Smooth muscle cell of the brain vasculature (primary cell): Measurements from ENCODE around the gene ANKRD16.
"Not testable (repeated sequence)": the region's sequence is repeated elsewhere in the genome, so short reads cannot be mapped to it uniquely, and the experiment has no call there.

Experiments used
- DNase-seq: peaks from one replicate; pipeline ENCODE4 v3.0.0-alpha.2; 2012; ENCODE audit warnings: low read depth, low spot score

ANKRD16 gene

DNA sequence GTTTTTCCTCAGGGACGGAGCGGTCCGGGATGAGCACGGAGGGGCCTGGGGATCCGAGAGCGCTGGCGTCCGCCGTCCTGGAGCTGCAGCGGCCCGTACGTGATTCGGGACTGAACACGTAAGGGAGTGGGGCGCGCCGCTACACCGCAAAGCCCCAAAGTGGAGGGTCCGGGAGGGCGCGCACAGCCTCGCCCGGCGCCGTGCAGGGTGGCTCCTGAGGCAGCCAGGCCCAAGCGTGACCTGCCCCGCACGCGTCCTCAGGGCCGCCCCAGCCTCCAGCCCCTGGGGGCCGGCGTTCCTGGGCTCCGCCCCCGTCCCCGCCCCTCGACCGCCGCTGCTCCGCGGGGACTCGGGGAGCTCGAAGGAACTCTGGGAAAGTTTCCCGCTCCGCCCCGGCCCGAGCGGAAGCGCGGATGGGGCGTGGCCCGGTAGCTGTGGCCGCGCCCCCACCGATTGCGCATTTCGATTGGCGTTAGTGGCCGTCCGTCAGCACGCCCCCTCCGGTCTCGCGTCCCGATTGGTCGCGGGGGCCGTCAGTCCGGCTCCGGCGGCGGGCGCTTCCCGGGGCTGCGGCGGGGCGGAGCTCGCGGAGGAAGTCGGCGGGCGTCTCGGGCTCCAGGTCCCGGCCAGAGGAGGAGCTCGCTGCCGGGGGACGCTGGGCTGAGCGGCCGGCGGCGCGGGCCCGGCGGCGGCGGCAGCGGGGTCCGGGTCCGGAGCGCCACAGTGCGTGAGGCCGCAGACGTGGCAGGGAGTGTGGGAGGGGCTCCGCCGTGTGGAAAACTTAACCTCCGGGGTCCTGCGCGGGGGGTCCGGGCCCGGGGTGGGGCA, at the start of gene ANKRD16, which contains the start of gene FBH1:
Gene ANKRD16, minus strand, starts transcription at position 270 of the 828 bp plus-strand sequence. CDS start 539 bp downstream, outside the sequence.
Gene FBH1, plus strand, starts transcription at position 620 of the 828 bp plus-strand sequence. Its CDS starts 103 bp downstream, at position 723.
- DNase-seq, result peak; percentile 97

DNA sequence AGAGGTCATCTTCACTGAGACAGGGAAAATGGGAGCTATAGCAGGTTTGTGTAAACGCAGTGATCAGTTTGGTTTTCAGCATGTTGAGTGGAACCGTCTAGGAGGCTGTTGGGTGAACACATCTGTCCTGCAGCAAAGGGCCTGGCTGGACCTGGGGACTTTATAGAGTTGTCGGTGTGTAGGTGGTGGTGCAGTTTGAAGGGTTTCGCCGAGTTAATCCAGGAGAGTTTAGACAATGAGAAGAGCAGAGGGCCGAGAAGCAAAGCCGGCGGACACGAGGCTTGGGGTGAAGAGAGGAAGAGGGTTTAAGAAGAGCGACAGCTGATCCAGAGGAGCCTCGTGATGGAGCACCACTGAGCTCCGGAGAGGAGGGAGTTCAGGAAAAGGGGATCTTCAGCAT, 48.6 kb upstream of the ANKRD16 start:
- no peak for DNase-seq

DNA sequence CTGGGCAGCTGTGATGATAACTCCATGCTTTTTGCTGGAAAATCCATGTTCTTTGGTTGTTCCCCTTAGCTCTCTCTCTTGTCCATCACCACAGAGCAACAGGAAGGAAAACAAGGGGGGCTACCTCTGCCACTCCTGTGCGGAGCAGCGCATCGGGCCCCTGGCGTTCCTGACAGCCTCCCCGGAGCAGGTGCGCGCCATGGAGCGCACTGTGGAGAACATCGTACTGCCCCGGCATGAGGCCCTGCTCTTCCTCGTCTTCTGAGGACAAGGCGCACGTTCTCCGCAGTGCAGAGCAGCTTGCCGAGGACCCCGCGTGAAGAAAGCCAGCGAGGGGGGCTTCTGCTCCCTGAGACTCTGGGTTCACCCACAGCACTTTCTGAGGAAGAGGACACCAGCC, 47.3 kb upstream of the ANKRD16 start:
- DNase-seq, result no peak

DNA sequence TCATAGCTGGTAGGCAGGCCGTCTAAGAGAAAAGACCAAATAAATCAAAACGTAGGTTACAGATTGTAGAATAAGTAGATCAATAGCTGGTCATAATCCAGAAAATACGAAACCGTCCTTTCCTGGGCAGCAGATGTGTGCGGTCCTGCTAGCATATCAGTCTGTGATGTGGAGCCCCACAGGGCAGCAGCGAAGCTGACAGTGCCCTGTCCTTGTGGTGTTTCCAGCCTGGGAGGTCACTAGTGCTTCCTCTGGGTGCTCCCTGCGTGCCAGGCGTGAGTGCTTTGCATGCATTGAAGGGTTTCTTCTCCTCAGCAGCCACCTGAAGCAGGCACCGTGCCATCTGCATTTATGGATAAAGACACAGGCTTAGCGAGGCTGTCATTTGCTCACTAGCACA, 45.9 kb upstream of the ANKRD16 start:
- DNase-seq, result no peak

DNA sequence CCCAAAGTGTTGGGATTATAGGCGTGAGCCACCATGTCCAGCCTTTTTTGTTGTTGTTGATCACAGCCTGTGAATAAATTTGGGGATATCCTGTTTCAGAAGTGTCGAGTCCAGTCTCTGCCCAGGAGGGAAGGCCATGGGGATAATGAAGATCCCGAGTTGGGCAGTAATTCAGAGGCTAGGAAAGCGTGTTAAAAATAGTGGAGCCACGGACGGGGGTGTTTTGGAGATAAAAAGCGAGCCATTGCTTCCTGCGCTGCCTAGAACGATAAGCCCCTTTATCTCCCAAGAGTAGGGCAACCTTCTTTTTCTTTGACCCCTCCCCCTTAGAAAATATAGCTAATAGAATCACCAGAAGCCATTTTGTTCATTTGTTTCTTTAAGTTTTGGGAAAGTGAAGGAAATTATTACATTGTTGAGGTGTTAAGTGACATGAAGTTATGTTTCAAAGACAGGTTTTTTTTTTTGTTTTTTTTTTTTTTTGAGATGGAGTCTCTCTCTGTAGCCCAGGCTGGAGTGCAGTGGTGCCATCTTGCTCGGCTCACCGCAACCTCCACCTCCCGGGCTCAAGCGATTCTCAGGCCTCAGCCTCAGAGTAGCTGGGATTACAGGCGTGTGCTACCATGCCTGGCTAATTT, 44.3 kb upstream of the ANKRD16 start:
- DNase-seq, result no peak

DNA sequence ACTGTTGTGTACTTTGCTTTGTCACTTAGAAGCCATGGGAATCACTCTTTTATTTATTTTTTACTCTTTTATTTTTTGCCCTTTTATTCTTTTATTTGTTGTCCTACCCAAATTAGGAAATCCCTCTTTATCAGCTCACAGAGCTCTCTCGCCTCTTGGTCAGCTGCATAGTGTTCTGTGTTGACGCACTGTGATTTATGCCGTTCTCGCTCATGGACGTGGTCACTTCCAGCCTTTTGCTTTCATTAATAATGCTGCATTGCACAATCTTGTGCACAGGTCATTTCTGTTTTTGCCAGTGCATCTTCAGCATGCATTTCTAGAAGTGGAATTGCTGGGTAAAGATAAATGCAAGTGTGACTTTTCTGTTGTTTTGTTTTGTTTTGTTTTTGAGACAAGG, 42.7 kb upstream of the ANKRD16 start:
- DNase-seq, result no peak

DNA sequence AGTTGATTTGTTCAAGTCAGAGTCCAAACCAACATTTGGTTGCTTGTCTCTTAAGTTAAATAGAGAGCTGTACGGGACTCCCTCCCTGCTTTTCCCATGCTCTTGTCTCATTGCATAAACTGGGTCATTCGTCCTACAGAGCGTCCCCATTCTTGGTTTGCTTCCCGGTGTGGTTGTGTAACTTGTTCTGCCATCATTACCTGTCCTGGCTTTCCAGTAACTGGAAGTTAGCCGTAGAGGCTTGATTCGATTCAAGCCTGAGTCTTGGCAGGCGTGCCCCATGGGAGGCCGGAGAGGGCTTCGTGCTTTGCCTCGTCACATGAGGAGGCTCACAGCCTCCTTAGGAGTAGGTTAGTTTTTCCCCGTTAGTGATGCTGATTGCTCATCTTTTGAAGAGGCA, 40.6 kb upstream of the ANKRD16 start:
- no peak for DNase-seq

DNA sequence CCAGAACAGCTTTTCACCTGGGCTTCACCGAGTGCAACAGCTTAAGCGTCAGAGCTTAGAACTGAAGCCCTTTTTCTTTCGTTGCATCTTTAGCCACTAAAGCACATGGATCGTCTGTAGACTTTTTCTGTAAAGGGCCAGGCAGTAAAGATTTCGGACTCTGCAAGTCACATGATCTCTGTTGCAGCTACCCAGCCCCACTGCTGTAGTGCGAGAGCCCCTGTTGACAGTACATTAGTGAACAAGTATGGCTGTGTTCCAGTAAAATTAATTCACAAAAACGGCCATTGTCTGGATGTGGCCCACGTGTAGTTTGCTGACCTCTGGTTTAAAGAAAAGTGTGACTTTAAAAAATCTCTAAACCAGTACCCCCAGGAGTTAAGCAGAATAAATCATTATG, 39.7 kb upstream of the ANKRD16 start:
- no peak for DNase-seq

DNA sequence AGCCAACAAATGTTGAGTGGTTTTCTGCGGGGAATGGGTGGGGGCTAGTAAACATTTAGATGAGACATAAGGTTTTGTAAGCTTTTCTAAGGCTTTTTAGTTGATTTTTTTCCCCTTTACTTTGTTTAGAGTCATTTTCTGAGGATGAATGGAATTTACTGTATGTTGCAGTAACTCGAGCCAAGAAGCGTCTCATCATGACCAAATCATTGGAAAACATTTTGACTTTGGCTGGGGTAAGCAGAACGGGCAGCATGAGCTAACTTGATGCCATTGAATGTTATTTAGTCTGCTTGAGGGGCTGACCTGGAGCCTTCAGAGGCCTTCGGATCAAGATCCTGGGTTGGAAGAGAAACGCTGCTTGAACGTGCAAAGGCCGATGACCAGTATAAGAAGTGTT, 37.6 kb upstream of the ANKRD16 start:
- DNase-seq, result no peak

DNA sequence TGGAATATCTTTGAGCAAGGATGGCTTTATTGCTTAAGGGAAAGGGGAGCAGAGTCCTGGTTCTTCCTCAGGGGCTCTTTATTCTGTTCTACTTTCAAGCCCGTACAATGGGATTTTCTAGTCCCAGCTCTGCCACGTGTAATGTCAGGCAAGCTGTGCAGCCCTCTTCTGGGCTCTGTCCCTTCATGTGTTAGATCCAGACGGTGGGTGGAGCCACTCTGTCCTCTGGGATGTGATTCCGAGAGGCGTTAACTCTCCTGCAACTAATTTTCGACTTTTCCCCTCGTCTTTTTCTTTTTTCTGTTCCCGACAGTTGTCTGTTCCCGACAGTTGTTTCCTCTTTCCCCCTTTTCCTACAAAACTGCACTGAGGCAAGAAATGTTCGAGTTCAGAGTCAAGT, 35.2 kb upstream of the ANKRD16 start:
- no peak for DNase-seq

DNA sequence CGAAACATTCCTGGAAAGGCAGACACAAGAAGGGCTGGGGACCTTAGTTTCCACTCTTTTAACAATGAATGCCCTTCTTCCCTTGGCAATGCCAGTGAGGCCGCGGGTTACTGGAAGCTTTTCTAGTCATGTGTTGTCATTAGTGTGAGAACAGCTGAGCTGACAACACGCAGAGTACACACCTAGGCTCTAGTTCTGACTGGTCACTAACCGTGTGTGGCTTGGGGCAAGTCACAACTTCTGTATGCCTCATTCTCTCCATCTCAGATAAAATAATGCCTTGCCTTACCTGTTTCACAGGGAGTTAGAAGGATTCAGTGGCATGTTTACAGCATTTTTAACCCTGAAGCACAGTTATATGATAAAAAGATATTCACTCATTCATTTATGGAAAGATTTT, 32.1 kb upstream of the ANKRD16 start:
- no peak for DNase-seq

DNA sequence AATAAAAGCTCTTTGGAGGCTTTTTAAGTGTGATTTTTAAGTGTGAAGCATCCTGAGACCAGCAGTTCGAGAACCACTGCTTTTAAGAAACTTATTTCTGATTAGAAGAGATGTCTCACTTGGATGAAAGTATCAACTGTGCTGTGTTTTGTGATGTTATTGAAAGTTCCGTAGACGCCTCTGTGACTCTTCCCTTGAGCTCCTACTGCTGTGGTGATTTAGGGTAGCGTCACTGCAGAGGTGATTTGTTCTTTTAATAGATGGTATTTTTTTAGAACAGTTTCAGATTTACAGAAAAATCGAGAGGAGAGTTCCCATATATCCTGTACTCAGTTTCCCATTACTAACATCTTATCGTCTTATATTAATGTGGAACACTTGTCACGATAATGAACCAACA, 29.9 kb upstream of the ANKRD16 start:
- no peak for DNase-seq

DNA sequence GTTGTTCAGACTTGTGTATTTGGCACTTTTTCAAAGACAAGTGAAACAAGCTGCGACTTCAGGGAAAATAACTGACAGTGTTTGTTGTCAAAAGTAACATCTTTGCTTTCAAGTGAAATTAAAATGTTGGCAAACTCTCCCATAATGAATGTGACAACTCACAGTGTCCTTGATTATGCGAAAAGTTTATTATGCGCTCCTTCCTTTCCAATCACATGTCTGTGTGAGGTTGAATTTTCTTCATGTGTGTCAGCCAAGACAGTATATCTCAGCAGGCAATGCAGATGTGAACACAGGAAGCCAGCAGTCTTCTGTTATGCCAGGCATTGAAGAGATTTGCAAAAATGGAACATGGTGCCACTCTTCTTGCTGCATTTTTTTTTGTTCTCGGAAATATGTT, 29.1 kb upstream of the ANKRD16 start:
- no peak for DNase-seq

DNA sequence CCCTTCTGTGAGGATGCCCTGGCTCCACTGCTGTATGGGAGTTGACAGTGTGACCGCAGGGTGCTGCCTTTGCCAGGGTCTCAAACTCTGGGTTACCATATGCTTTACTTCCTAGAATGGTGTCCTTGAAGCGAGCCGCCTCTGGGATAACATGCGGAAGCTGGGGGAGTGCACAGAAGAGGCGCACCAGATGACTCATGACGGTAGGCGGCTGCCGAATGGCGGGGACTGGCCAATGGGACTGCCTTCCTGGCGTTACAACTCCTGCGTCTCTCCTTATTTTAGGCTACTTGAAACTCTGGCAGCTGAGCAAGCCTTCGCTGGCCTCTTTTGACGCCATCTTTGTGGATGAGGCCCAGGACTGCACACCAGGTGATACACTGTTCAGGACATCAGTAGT, 27.6 kb upstream of the ANKRD16 start:
- no peak for DNase-seq

DNA sequence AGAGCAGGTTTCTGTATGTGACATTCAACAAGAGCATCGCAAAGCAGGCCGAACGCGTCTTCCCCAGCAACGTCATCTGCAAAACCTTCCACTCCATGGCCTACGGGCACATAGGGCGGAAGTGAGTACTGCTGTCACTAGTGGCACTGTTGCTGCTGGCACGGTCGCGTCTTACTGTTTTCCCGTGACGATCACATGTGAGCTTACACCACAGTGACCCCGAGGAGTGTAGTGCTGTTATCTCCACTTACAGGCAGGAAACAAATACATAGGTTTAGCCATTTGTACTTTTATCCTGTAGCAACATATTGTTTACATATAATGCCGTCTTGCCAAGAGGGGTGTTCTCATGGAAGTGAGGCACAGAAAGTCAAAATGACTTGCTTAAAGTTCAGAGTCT, 25.8 kb upstream of the ANKRD16 start:
- DNase-seq, result no peak

DNA sequence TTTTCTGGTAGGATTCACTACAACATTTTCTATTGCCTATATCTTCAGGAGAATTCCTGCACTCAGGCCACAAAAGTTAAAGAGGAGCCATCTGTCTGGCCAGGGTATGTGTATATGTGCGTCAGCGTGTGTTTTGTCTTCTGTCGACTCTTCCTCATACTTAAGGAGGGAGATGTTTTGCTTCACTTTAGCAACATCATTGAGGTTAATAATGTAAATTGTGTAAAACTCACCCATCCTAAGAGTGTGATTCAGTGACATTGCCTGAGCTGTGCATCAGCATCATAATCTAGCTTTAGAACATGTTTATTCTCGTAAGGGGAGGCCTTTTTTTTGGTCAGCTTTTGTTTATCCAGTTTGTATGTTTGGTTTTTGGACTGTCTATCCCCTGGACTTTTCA, 24.0 kb upstream of the ANKRD16 start:
- no peak for DNase-seq

DNA sequence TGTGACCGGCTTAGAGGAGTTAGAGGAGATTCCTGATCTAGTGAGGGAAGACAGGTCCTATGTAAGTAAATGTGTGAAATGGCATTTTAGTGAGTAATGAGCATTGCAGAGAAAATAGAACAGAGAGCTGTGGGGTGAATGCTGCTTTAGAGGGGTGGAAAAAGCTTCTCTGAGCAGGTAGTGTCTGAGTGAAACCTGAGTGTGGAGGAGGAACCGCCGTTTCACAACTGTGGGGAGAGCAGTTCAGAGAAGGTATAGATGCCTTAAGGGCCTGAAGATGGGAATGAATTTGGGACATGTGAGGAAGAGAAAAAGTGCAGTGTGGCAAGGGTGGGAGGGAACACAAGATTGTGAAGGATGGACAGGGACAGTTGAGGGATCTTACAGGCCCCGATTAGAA, 22.0 kb upstream of the ANKRD16 start:
- no peak for DNase-seq

DNA sequence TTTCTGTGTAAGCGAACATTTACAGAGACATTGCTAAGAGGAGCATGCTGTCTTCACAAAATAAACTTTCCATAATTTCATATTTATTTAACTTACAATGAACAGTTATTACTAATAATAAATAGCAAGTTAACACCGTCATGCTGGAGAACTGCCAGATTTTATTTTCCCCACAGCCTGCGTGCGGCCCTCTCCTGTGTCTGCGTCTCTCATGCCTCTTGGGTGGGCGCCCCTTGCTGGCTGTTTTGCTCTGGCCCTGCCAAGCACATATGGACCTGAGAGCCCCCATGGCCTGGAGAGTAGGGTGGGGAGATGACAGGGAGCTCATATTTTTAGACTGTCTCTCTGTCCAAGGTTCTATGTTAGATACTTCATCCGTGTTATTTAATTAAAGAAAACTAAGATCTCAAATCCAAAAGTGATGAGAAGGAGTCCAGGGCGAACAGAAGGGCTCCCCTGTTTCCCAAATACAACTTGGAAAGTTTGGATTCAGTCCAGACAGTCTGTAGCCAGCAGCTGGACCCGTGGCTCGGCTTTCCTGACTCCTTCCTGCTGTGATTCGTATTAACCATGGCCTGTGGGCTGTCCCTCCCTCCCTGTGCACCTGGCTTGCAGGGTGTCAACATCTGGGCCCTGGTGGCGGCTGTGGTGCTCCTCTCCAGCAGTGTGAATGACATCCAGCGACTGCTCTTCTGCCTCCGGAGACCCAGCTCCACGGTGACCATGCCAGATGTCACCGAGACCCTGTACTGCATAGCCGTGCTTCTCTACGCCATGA, 20.8 kb upstream of the ANKRD16 start:
- DNase-seq, result no peak

DNA sequence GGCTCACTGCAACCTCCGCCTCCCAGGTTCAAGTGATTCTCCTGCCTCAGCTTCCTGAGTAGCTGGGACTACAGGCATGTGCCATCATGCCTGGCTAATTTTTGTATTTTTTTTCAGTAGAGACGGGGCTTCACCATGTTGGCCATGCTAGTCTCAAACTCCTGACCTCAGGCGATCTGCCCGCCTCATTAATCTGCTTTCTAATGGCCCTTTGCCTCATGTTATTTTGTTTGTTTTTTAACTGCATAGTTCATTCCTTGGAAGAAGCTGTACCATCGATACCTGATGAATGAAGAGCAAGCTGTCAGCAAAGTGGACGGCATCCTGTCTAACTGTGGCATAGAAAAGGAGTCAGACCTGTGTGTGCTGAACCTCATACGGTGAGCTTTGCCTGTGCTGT, 19.0 kb upstream of the ANKRD16 start:
- not testable (repeated sequence) for DNase-seq

DNA sequence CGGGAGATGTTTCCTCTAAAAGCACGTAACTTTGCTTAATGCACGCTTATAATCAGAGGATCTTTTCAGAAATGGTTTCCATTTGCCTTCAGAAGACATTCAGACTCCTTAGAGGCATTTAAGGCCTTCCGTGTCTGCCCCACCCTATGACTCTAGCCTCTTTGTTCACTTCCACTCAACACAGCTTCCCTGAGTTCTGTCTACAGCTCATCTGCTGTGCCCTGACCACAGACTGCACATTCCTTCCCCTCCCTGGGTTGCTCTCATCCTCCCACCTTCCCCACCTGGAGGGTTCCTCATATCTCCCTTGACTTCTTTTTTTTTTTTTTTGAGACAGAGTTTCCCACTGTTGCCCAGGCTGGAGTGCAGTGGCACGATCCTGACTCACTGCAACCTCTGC, 17.0 kb upstream of the ANKRD16 start:
- no peak for DNase-seq

DNA sequence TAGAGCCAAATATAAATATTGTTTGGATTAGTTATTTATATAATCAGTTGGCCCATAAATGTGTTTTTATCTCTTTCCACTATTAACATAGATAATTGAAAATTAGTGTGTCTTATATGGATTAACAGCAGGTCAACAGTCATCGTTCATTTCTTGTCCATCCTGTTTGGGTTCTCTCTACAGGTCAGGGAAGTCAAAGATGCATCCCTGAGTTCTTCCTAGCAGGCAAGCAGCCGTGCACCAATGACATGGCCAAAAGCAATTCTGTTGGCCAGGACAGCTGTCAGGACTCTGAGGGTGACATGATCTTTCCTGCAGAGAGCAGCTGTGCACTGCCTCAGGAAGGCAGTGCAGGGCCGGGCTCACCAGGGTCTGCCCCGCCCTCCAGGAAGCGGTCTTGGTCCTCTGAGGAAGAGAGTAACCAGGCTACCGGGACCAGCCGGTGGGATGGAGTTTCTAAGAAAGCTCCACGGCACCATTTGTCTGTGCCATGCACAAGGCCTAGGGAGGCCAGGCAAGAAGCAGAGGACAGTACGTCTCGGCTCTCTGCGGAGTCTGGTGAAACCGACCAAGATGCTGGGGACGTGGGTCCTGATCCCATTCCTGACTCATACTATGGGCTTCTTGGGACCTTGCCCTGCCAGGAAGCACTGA, 16.3 kb upstream of the ANKRD16 start:
- no peak for DNase-seq

DNA sequence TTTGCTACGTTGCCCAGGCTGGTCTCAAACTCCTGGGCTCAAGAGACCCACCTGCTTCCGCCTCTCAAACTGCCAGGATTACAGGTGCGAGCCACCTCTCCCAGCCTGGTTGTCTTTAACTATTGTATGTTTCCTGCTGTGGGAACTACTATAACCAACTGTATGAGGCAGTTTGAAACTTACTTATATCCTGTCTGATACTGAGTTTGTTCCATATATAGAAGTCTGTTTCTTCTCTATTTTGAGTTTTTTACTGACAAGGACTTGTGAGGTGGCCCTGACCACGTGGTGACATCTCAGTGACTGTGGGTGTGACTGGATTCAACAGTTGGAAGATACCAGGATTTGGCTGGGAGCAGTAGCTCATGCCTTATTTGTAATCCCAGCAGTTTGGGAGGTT, 14.5 kb upstream of the ANKRD16 start:
- no peak for DNase-seq
